Ovary (tissue), 3 donors: ENCODE data around the gene RASGRP3.

Experiments used
- CTCF ChIP-seq, 3 donors: fragments of 450-650 bp in 2 of 3; fragments of 200-600 bp in 1 of 3; IDR thresholded peaks; one replicate each; pipeline versions ENCODE4 v1.5.1 to v1.8.0; 2016 to 2022; ENCODE audit warnings: antibody characterized with exemption in 3 of 3, mild to moderate bottlenecking in 1 of 3
- EP300 ChIP-seq: sonication (generic); formaldehyde crosslinking; IDR thresholded peaks from one replicate; pipeline ENCODE4 v1.6.1; 2017; ENCODE audit warnings: antibody characterized with exemption
- POLR2A ChIP-seq: fragments of 450-650 bp; IDR thresholded peaks from one replicate; pipeline ENCODE4 v1.6.1; 2017; ENCODE audit warnings: antibody characterized with exemption, mild to moderate bottlenecking, moderate library complexity
- donor health status: DM: no; HTN: no; CAD: no.

GRCh38 chr2:33432871-33433270, 43.6 kb upstream of the RASGRP3 start:
- TF ChIP-seq POLR2A (no peak), CTCF (IDR thresholded peaks at IDR 0.05) (no peak), EP300 (no peak)
